HG02571 (cell line): ENCODE results near the gene ICAM5.
"Not testable (repeated sequence)": the region's sequence is repeated elsewhere in the genome, so short reads cannot be mapped to it uniquely, and the experiment has no call there.

Experiments used
- ATAC-seq: cut with Tn5 transposase; IDR thresholded peaks from one replicate; pipeline ENCODE4 v1.9.1; 2021; ENCODE audit warnings: mild to moderate bottlenecking, moderate library complexity; ENCODE audit not compliant: unreplicated experiment

ICAM5 gene

GRCh38 chr19:10317857-10318462 lies 28.2 kb downstream of the ICAM5 start:
- no peak for ATAC-seq

- no peak for ATAC-seq
Observed at GRCh38 chr19:10318807-10319682, 29.3 kb downstream of the ICAM5 start.

- no peak for ATAC-seq
Observed at GRCh38 chr19:10320602-10321416, 31.1 kb downstream of the ICAM5 start.

GRCh38 chr19:10321417-10321797 lies 31.7 kb downstream of the ICAM5 start:
- ATAC-seq = no peak

GRCh38 chr19:10321874-10322835 lies 32.4 kb downstream of the ICAM5 start:
- no peak for ATAC-seq

- ATAC-seq = no peak
Observed at GRCh38 chr19:10325732-10326131, 36.0 kb downstream of the ICAM5 start.

GRCh38 chr19:10327793-10328192 lies 38.0 kb downstream of the ICAM5 start:
- ATAC-seq = no peak

GRCh38 chr19:10328558-10329429 lies 39.0 kb downstream of the ICAM5 start:
- no peak for ATAC-seq

GRCh38 chr19:10329555-10329954 lies 39.8 kb downstream of the ICAM5 start:
- no peak for ATAC-seq

GRCh38 chr19:10332158-10332964 lies 42.6 kb downstream of the ICAM5 start:
- no peak for ATAC-seq

GRCh38 chr19:10332965-10333757 lies 43.4 kb downstream of the ICAM5 start, which contains the start of gene RAVER1:
Gene RAVER1, minus strand, starts transcription at chr19:10333529. Its CDS starts 22 bp downstream, at chr19:10333507.
- peak; percentile 85 for ATAC-seq

GRCh38 chr19:10333758-10334587 lies 44.2 kb downstream of the ICAM5 start:
- ATAC-seq = no peak

GRCh38 chr19:10334588-10335351 lies 45.0 kb downstream of the ICAM5 start:
- no peak for ATAC-seq

- ATAC-seq = no peak
Observed at GRCh38 chr19:10335352-10335985, 45.7 kb downstream of the ICAM5 start.

GRCh38 chr19:10336725-10337124 lies 47.0 kb downstream of the ICAM5 start:
- not testable (repeated sequence) for ATAC-seq

- no peak for ATAC-seq
Observed at GRCh38 chr19:10338940-10339339, 49.2 kb downstream of the ICAM5 start.
